GM06990 (cell line): ENCODE data around the gene PLA2G1B.

ENCODE experiments used
- DNase-seq: peaks from one replicate; pipeline ENCODE4 v3.0.0-alpha.2; 2011; ENCODE audit not compliant: insufficient read length; ENCODE audit errors: extremely low read depth
- H3K27me3 ChIP-seq: replicated peaks from 2 replicates; pipeline ENCODE4 v1.6.0; 2011; ENCODE audit warnings: low read length; ENCODE audit not compliant: control insufficient read depth, insufficient read depth
- H3K36me3 ChIP-seq: 2 replicates; pipeline ENCODE4 v1.5.1; 2011; ENCODE audit warnings: low read length; ENCODE audit not compliant: control insufficient read depth, insufficient read depth
- H3K4me3 ChIP-seq: replicated peaks from 2 replicates; pipeline ENCODE4 v1.5.1; 2011; ENCODE audit warnings: low read depth, mild to moderate bottlenecking, control low read depth, low read length
- TF ChIP-seq, protein P1 (sequence below): IDR thresholded peaks from 2 replicates; pipeline ENCODE4 v1.5.1; 2011; ENCODE audit warnings: low read length, control low read depth, mild to moderate bottlenecking, inconsistent platforms; ENCODE audit not compliant: insufficient read depth, poor library complexity, severe bottlenecking

Gene PLA2G1B

DNA sequence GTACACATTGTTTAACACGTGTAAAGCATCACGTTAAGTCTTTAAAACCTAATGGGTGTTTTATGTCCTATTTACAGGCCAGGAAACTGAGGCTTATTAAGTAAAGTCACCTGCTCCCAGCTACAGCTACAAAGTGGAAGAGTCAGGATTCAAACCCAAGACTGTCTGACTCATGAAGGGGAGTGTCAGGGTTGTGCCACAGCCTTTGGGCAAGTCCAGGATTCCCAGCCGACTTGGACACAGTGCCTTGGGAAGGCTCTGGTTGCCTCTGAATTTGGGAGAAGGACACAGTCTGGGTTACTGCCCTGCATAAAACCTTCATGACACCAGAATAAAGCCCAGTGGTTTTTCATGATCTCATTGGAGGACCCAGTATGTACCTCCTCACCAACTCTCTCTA is 43.2 kb downstream of the PLA2G1B start:
- no peak for DNase-seq
- Histone ChIP-seq H3K4me3 (no peak overlapping the region), H3K27me3 (no peaks in the 10 kb centered on the region), H3K36me3 (no peaks in the 10 kb centered on the region)
- TF ChIP-seq, protein P1, sequence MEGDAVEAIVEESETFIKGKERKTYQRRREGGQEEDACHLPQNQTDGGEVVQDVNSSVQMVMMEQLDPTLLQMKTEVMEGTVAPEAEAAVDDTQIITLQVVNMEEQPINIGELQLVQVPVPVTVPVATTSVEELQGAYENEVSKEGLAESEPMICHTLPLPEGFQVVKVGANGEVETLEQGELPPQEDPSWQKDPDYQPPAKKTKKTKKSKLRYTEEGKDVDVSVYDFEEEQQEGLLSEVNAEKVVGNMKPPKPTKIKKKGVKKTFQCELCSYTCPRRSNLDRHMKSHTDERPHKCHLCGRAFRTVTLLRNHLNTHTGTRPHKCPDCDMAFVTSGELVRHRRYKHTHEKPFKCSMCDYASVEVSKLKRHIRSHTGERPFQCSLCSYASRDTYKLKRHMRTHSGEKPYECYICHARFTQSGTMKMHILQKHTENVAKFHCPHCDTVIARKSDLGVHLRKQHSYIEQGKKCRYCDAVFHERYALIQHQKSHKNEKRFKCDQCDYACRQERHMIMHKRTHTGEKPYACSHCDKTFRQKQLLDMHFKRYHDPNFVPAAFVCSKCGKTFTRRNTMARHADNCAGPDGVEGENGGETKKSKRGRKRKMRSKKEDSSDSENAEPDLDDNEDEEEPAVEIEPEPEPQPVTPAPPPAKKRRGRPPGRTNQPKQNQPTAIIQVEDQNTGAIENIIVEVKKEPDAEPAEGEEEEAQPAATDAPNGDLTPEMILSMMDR: no peak

DNA sequence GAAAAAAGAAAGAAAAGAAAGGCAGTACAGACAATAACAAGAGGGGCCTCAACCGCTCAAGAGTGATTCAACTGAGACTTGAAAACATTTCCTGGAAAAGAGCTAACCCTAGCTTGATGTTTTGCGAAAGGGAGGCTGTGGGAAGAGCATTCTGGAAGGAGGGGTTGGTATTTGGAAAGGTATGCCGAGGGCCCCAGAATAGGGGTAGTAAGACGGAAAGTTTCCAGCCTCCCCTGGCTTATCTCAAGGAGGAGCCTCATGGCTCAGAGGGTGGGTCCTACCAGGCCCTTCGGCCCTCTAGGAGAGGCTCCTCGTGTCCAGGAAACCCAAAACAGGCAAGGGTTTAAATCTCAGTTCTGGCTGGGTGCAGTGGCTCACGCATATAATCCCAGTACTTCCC is 44.3 kb downstream of the PLA2G1B start:
- Histone ChIP-seq H3K4me3 (no peak overlapping the region), H3K36me3 (no peaks in the 10 kb centered on the region), H3K27me3 (no peaks in the 10 kb centered on the region)
- TF ChIP-seq, protein P1: no peak
- no peak for DNase-seq

DNA sequence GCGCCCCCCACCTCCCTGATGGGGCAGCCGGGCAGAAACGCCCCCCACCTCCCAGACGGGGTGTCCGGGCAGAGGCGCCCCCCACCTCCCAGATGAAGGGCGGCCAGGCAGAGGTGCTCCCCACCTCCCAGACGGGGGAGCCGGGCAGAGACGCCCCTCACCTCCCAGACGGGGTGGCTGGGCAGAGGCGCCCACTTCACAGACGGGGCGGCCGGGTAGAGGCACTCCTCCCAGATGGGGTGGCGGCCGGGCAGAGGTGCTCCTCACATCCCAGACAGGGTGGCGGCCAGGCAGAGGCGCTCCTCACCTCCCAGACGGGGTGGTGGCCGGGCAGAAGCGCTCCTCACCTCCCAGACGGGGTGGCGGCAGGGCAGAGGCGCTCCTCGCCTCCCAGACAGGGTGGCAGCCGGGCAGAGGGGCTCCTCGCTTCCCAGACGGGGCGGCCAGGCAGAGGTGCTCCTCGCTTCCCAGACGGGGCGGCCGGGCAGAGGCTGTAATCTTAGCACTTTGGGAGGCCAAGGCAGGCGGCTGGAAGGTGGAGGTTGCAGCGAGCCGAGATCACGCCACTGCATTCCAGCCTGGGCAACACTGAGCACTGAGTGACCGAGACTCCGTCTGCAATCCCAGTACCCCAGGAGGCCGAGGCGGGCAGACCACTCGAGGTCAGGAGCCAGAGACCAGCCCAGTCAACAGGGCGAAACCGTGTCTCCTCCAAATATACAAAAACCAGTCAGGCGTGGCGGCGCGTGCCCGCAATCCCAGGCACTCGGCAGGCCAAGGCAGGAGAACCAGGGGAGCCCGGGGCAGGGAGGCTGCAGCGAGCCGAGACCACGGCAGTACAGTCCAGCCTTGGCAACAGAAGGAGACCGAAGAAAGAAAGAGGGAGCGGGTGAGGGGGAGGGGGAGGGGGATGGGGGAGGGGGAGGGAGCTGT is 49.2 kb downstream of the PLA2G1B start:
- Histone ChIP-seq H3K4me3 (no peak overlapping the region), H3K27me3 (no peaks in the 10 kb centered on the region), H3K36me3 (no peaks in the 10 kb centered on the region)
- no peak for DNase-seq
- TF ChIP-seq, protein P1: no peak

DNA sequence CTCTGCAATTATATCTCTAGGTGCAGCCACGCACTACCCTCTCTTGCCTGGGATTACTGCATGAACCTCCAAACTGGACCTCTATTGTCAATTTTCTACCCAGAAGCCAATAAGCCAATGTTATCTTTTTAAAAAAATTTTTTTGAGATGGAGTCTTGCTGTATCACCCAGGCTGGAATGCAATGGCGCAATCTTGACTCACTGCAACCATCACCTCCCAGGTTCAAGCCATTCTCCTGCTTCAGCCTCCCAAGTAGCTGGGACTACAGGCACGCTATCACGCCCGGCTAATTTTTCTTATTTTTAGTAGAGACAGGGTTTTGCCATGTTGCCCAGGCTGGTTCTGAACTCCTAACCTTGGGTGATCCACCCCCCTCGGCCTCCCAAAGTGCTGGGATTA is 50.8 kb downstream of the PLA2G1B start:
- no peaks in the 10 kb centered on the region for H3K36me3 ChIP-seq
- no peaks in the 10 kb centered on the region for H3K27me3 ChIP-seq
- TF ChIP-seq, protein P1: no peak
- no peak for DNase-seq
- H3K4me3 ChIP-seq: no peak overlapping the region
